Lower leg skin (tissue), 3 donors: ENCODE results near the gene SERPINH1.

Source experiments
- POLR2A ChIP-seq, 2 donors: fragments of 450-650 bp; IDR thresholded peaks; one replicate each; pipeline ENCODE4 v1.6.1; 2016 to 2017; ENCODE audit warnings: antibody characterized with exemption in 2 of 2, mild to moderate bottlenecking in 1 of 2, moderate library complexity in 1 of 2
- TF ChIP-seq, protein P1 (sequence below), 3 donors: fragments of 450-650 bp; IDR thresholded peaks; one replicate each; pipeline ENCODE4 v1.5.1; 2016; ENCODE audit warnings: antibody characterized with exemption in 3 of 3, mild to moderate bottlenecking in 3 of 3, moderate library complexity in 2 of 3

GRCh38 chr11:75522286-75523044 lies 39.6 kb upstream of the SERPINH1 start:
- TF ChIP-seq, protein P1, sequence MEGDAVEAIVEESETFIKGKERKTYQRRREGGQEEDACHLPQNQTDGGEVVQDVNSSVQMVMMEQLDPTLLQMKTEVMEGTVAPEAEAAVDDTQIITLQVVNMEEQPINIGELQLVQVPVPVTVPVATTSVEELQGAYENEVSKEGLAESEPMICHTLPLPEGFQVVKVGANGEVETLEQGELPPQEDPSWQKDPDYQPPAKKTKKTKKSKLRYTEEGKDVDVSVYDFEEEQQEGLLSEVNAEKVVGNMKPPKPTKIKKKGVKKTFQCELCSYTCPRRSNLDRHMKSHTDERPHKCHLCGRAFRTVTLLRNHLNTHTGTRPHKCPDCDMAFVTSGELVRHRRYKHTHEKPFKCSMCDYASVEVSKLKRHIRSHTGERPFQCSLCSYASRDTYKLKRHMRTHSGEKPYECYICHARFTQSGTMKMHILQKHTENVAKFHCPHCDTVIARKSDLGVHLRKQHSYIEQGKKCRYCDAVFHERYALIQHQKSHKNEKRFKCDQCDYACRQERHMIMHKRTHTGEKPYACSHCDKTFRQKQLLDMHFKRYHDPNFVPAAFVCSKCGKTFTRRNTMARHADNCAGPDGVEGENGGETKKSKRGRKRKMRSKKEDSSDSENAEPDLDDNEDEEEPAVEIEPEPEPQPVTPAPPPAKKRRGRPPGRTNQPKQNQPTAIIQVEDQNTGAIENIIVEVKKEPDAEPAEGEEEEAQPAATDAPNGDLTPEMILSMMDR (IDR thresholded peaks at IDR 0.05), result no peak
- no peak for TF ChIP-seq POLR2A (IDR thresholded peaks at IDR 0.05)
